GM12878 (cell line): ENCODE results near the gene EDC4. TPM values are rescaled to one million over a fixed set of nuclear protein-coding genes. Genes with fewer than 3 reads are reported as not detected.

Experiments
- ASH2L ChIP-seq: fragments of 300-600, 200-600 bp; sonication (generic); IDR thresholded peaks from 2 replicates; pipeline ENCODE4 v1.6.1; 2017; ENCODE audit warnings: low read depth, mild to moderate bottlenecking, borderline replicate concordance
- CBFB ChIP-seq: IDR thresholded peaks from 2 replicates; pipeline ENCODE4 v1.6.1; 2016; ENCODE audit warnings: antibody characterized with exemption, low read depth
- CHD4 ChIP-seq: fragments of 200-600 bp; sonication (generic); IDR thresholded peaks from 2 replicates; pipeline ENCODE4 v1.6.1; 2016; ENCODE audit warnings: mild to moderate bottlenecking
- ESRRA ChIP-seq: IDR thresholded peaks from 2 replicates; pipeline ENCODE4 v1.6.1; 2012; ENCODE audit warnings: mild to moderate bottlenecking, low read length, improper control_type of control experiment
- ETV6 ChIP-seq, 2 experiments: fragments of 450-650 bp in 1 of 2; IDR thresholded peaks in 1 of 2; conservative IDR thresholded peaks in 1 of 2; 2 replicates each; pipeline ENCODE4 v1.6.1; 2014; ENCODE audit warnings: antibody characterized with exemption in 1 of 2, borderline replicate concordance in 1 of 2, low read depth in 1 of 2, mild to moderate bottlenecking in 1 of 2, moderate library complexity in 1 of 2
- EZH2 ChIP-seq: IDR thresholded peaks from 2 replicates; pipeline ENCODE4 v1.6.1; 2012; ENCODE audit warnings: low read depth, mild to moderate bottlenecking, control low read depth, inconsistent platforms, low read length, borderline replicate concordance; ENCODE audit not compliant: control insufficient read depth
- GABPA ChIP-seq: IDR thresholded peaks from 2 replicates; pipeline ENCODE4 v1.6.1; 2014; ENCODE audit warnings: antibody characterized with exemption, low read depth, mild to moderate bottlenecking, inconsistent platforms
- IKZF1 ChIP-seq: fragments of 450-650 bp; conservative IDR thresholded peaks from 2 replicates; pipeline ENCODE4 v1.6.1; 2017; ENCODE audit warnings: antibody characterized with exemption, mild to moderate bottlenecking
- IKZF2 ChIP-seq, 2 experiments: fragments of 450-650 bp; IDR thresholded peaks; 2 replicates each; pipeline ENCODE4 v1.6.1; 2017; ENCODE audit warnings: mild to moderate bottlenecking in 2 of 2, moderate library complexity in 2 of 2
- IRF4 ChIP-seq: IDR thresholded peaks from 2 replicates; pipeline ENCODE4 v1.6.1; 2011; ENCODE audit warnings: low read depth, low read length
- MXI1 ChIP-seq: fragments of 150-350 bp; IDR thresholded peaks from 2 replicates; pipeline ENCODE4 v1.6.1; 2011; ENCODE audit warnings: low read depth, mild to moderate bottlenecking, inconsistent platforms, low read length, improper control_type of control experiment
- PAX5 ChIP-seq: IDR thresholded peaks from 2 replicates; pipeline ENCODE4 v1.6.1; 2011; ENCODE audit warnings: low read depth, low read length, borderline replicate concordance
- PAX8 ChIP-seq: fragments of 450-650 bp; IDR thresholded peaks from 2 replicates; pipeline ENCODE4 v1.6.1; 2017; ENCODE audit warnings: mild to moderate bottlenecking, moderate library complexity
- POLR2AphosphoS2 ChIP-seq: IDR thresholded peaks from 2 replicates; pipeline ENCODE4 v1.6.1; 2011; ENCODE audit warnings: low read depth, mild to moderate bottlenecking, low read length, improper control_type of control experiment, moderate library complexity
- POLR2AphosphoS5 ChIP-seq: IDR thresholded peaks from 2 replicates; pipeline ENCODE4 v1.6.1; 2011; ENCODE audit warnings: mild to moderate bottlenecking, low read length, inconsistent platforms
- SIX5 ChIP-seq: IDR thresholded peaks from 2 replicates; pipeline ENCODE4 v1.6.1; 2011; ENCODE audit warnings: mild to moderate bottlenecking, low read depth, low read length, moderate library complexity; ENCODE audit not compliant: severe bottlenecking
- SMAD1 ChIP-seq: fragments of 450-650 bp; IDR thresholded peaks from 2 replicates; pipeline ENCODE4 v1.6.1; 2018; ENCODE audit warnings: mild to moderate bottlenecking, low read depth; ENCODE audit not compliant: partially characterized antibody
- SP1 ChIP-seq: IDR thresholded peaks from one replicate; pipeline ENCODE4 v1.6.1; 2011; ENCODE audit warnings: low read depth, low read length
- SREBF1 ChIP-seq: IDR thresholded peaks from 2 replicates; pipeline ENCODE4 v1.6.1; 2012; ENCODE audit warnings: mild to moderate bottlenecking, low read length
- STAT3 ChIP-seq: IDR thresholded peaks from 2 replicates; pipeline ENCODE4 v1.6.1; 2011; ENCODE audit warnings: low read depth, low read length, improper control_type of control experiment
- TBL1XR1 ChIP-seq: IDR thresholded peaks from 2 replicates; pipeline ENCODE4 v1.6.1; 2012; ENCODE audit warnings: low read depth, low read length, improper control_type of control experiment
- TCF7 ChIP-seq: IDR thresholded peaks from 2 replicates; pipeline ENCODE4 v1.6.1; 2014; ENCODE audit warnings: antibody characterized with exemption, borderline replicate concordance
- ZZZ3 ChIP-seq: IDR thresholded peaks from 2 replicates; pipeline ENCODE4 v1.6.1; 2011; ENCODE audit warnings: low read depth; ENCODE audit not compliant: control insufficient read depth, insufficient read length
- polyA plus RNA-seq, 11 experiments: library from polyadenylated mRNA; depleted of rRNA in 4 of 11; unstranded in 6 of 11; stranded (reverse) in 5 of 11; fragments of >200 nt; fragmentation: Nextera tagmentation in 4 of 11; fragmentation: Illumina TruSeq in 1 of 11; extraction: Ambion mirVana in 4 of 11; extraction: Trizol in 1 of 11; gene quantifications; 1 replicate in 1 of 11; 2 replicates in 10 of 11; pipeline versions ENCODE4 v1.2.1 to v1.2.3, GENCODE V29; 2011 to 2016; ENCODE audit warnings: inconsistent platforms in 2 of 11, missing spikeins in 2 of 11, low read depth in 1 of 11
- total RNA-seq, 4 experiments: library from RNA; depleted of rRNA in 3 of 4; stranded (reverse); fragments of >200 nt in 3 of 4; fragmentation: Illumina TruSeq in 1 of 4; extraction: Trizol in 1 of 4; gene quantifications; 2 replicates each; pipeline versions ENCODE4 v1.2.1 to v1.2.3, GENCODE V29; 2013 to 2021
- TF ChIP-seq, protein P1 (sequence below): fragments of 450-650 bp; IDR thresholded peaks from 2 replicates; pipeline ENCODE4 v1.6.1; 2017; ENCODE audit warnings: low read depth, mild to moderate bottlenecking, moderate library complexity
- TF ChIP-seq, protein P2 (sequence below): fragments of 450-650 bp; formaldehyde crosslinking; IDR thresholded peaks from 2 replicates; pipeline ENCODE4 v1.5.0; 2022; ENCODE audit warnings: mild to moderate bottlenecking, missing genetic modification characterization
- TF ChIP-seq, protein P3 (sequence below): IDR thresholded peaks from 2 replicates; pipeline ENCODE4 v1.6.1; 2011; ENCODE audit warnings: low read depth, low read length, improper control_type of control experiment, borderline replicate concordance

EDC4 gene
- total and polyA plus RNA-seq, 10 of the 15 experiments (the other 5 are each of a cell fraction or from before 2014, with no cell fraction given) = 1.2 to 86.0 (median 53.4) TPM

DNA sequence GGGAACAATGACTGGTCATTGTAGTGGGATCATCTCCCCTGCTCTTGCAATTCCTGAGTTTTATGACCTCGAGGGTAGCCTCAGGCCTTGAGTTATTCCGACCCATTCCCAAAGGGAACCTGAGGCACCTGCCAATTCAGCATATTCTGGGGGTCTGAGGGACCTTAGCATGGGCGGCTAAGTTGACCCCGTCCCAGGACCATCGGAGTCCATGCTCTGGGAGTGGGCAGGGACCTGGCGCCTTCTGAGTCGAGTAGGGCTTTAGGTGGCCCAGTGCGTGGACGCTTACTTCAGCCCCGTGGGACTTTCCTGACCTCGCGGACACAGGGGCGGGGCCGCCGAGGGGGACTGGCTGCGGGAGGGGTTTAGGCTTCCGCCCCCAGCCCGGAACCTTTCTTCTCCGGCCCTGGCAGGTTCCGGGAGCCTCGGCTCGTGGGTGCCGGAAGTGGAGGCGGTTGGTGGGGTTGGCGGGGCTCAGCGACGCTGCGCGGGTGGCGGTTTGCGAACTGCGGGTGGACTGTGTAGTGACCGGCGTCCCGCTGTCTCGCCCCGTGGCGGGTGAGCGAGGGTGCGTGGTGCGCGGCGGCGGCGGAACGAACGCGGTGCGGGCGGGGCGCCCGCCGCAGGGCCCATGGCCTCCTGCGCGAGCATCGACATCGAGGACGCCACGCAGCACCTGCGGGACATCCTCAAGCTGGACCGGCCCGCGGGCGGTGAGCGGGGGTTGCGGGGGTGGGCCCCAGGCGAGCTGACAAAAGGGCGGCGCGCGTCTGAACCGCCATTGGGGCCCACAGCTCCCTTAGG lies at the start of gene EDC4 (continued):
- no peak for TF ChIP-seq PAX5
- TF ChIP-seq, protein P1, sequence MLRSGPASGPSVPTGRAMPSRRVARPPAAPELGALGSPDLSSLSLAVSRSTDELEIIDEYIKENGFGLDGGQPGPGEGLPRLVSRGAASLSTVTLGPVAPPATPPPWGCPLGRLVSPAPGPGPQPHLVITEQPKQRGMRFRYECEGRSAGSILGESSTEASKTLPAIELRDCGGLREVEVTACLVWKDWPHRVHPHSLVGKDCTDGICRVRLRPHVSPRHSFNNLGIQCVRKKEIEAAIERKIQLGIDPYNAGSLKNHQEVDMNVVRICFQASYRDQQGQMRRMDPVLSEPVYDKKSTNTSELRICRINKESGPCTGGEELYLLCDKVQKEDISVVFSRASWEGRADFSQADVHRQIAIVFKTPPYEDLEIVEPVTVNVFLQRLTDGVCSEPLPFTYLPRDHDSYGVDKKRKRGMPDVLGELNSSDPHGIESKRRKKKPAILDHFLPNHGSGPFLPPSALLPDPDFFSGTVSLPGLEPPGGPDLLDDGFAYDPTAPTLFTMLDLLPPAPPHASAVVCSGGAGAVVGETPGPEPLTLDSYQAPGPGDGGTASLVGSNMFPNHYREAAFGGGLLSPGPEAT = peak; percentile 95; the same call in 1 of the 2 replicates
- TF ChIP-seq IKZF2 (IDR thresholded peaks at IDR 0.05) = 0 out of 4 replicates have a peak, but pooled peaks of 1 of the 2 experiments have one; percentile 34
- TF ChIP-seq, protein P2, sequence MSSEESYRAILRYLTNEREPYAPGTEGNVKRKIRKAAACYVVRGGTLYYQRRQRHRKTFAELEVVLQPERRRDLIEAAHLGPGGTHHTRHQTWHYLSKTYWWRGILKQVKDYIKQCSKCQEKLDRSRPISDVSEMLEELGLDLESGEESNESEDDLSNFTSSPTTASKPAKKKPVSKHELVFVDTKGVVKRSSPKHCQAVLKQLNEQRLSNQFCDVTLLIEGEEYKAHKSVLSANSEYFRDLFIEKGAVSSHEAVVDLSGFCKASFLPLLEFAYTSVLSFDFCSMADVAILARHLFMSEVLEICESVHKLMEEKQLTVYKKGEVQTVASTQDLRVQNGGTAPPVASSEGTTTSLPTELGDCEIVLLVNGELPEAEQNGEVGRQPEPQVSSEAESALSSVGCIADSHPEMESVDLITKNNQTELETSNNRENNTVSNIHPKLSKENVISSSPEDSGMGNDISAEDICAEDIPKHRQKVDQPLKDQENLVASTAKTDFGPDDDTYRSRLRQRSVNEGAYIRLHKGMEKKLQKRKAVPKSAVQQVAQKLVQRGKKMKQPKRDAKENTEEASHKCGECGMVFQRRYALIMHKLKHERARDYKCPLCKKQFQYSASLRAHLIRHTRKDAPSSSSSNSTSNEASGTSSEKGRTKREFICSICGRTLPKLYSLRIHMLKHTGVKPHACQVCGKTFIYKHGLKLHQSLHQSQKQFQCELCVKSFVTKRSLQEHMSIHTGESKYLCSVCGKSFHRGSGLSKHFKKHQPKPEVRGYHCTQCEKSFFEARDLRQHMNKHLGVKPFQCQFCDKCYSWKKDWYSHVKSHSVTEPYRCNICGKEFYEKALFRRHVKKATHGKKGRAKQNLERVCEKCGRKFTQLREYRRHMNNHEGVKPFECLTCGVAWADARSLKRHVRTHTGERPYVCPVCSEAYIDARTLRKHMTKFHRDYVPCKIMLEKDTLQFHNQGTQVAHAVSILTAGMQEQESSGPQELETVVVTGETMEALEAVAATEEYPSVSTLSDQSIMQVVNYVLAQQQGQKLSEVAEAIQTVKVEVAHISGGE (CRISPR knock-in tag) = peak; percentile 95
- peak; percentile 80 for TF ChIP-seq SP1
- TF ChIP-seq PAX8 = no peak
- TF ChIP-seq IKZF1 = peak; percentile 86
- TF ChIP-seq IRF4 = no peak
- TF ChIP-seq TBL1XR1 = peak; percentile 58; the same call in 1 of the 2 replicates
- no peak for TF ChIP-seq STAT3
- no peak for TF ChIP-seq ESRRA
- TF ChIP-seq TCF7 = no peak
- peak; percentile 82 for TF ChIP-seq CBFB
- TF ChIP-seq SIX5 = peak; percentile 71
- no peak for TF ChIP-seq EZH2
- no peak for TF ChIP-seq SREBF1
- peak; percentile 63 for TF ChIP-seq MXI1
- TF ChIP-seq POLR2AphosphoS5 = peak; percentile 83
- TF ChIP-seq POLR2AphosphoS2 = peak; percentile 84
- peak; percentile 13 for TF ChIP-seq SMAD1
- 0 out of 4 replicates have a peak, but pooled peaks of 1 of the 2 experiments have one; percentile 34 for TF ChIP-seq ETV6 (conservative IDR thresholded peaks at IDR 0.05 in 1 of 2, IDR thresholded peaks at IDR 0.05 in 1 of 2; ENCODE audit: borderline replicate concordance in 1 of 2, low read depth in 1 of 2)
- TF ChIP-seq ZZZ3 = peak; percentile 18
- TF ChIP-seq ASH2L = 0 out of 2 replicates have a peak, but pooled peaks have one; percentile 70
- TF ChIP-seq GABPA = peak; percentile 97
- TF ChIP-seq, protein P3, sequence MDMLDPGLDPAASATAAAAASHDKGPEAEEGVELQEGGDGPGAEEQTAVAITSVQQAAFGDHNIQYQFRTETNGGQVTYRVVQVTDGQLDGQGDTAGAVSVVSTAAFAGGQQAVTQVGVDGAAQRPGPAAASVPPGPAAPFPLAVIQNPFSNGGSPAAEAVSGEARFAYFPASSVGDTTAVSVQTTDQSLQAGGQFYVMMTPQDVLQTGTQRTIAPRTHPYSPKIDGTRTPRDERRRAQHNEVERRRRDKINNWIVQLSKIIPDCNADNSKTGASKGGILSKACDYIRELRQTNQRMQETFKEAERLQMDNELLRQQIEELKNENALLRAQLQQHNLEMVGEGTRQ = no peak
- no peak for TF ChIP-seq CHD4
